GM23338 (cell line): Measurements from ENCODE around the gene NUP50. TPM values are rescaled to one million over a fixed set of nuclear protein-coding genes. Genes with fewer than 3 reads are reported as not detected.

Source experiments
- ATAC-seq: fragments of 200-7000 bp; cut with Tn5 transposase; 3 replicates; pipeline ENCODE4 v1.9.1; 2020
- DNase-seq: peaks from one replicate; pipeline ENCODE4 v3.0.0-alpha.2; 2015; ENCODE audit warnings: low spot score
- H2AFZ ChIP-seq: fragments of 200-600 bp; sonication (generic); 2 replicates; pipeline ENCODE4 v1.8.0; 2016; ENCODE audit warnings: antibody characterized with exemption, mild to moderate bottlenecking, moderate library complexity
- H3F3A ChIP-seq: fragments of 200-600 bp; sonication (generic); replicated peaks from 2 replicates; pipeline ENCODE4 v1.8.0; 2017; ENCODE audit warnings: antibody characterized with exemption, mixed run types, low read depth
- H3K27ac ChIP-seq: fragments of 200-600 bp; sonication (generic); 2 replicates; pipeline ENCODE4 v1.6.1; 2016; ENCODE audit warnings: low read depth
- H3K27me3 ChIP-seq: fragments of 200-600 bp; sonication (generic); 2 replicates; pipeline ENCODE4 v1.8.0; 2016; ENCODE audit warnings: mild to moderate bottlenecking, mixed run types, moderate library complexity; ENCODE audit not compliant: insufficient read depth
- H3K36me3 ChIP-seq: fragments of 200-600 bp; sonication (generic); 2 replicates; pipeline ENCODE4 v1.8.0; 2016; ENCODE audit warnings: mild to moderate bottlenecking; ENCODE audit not compliant: insufficient read depth
- H3K4me1 ChIP-seq: fragments of 200-600 bp; sonication (generic); 2 replicates; pipeline ENCODE4 v1.8.0; 2016; ENCODE audit warnings: mild to moderate bottlenecking, moderate library complexity; ENCODE audit not compliant: insufficient read depth
- H3K4me2 ChIP-seq: fragments of 200-600 bp; sonication (generic); 2 replicates; pipeline ENCODE4 v1.7.1; 2017; ENCODE audit warnings: mixed run types
- H3K4me3 ChIP-seq: fragments of 200-600 bp; sonication (generic); 2 replicates; pipeline ENCODE4 v1.6.1; 2016; ENCODE audit warnings: mixed run types
- H3K79me2 ChIP-seq: fragments of 200-600 bp; sonication (generic); replicated peaks from 2 replicates; pipeline ENCODE4 v1.8.0; 2017; ENCODE audit warnings: mild to moderate bottlenecking; ENCODE audit not compliant: insufficient read depth
- H3K9me2 ChIP-seq: fragments of 200-600 bp; sonication (generic); 2 replicates; pipeline ENCODE4 v1.8.0; 2017; ENCODE audit not compliant: insufficient read depth
- H4K20me1 ChIP-seq: fragments of 200-600 bp; sonication (generic); replicated peaks from 2 replicates; pipeline ENCODE4 v1.8.0; 2017; ENCODE audit warnings: mild to moderate bottlenecking; ENCODE audit not compliant: insufficient read depth
- H3K27ac Mint-ChIP-seq: 2 replicates; pipeline ENCODE4 v1.8.0; 2020; ENCODE audit warnings: inconsistent platforms, mild to moderate bottlenecking, moderate library complexity, mixed read lengths
- H3K27me3 Mint-ChIP-seq: 3 replicates; pipeline ENCODE4 v1.8.0; 2022; ENCODE audit warnings: low read depth, mild to moderate bottlenecking, moderate library complexity, mixed read lengths, inconsistent platforms; ENCODE audit not compliant: insufficient read depth, poor library complexity
- H3K36me3 Mint-ChIP-seq: 3 replicates; pipeline ENCODE4 v1.8.0; 2021; ENCODE audit warnings: low read depth, mild to moderate bottlenecking, inconsistent platforms, moderate library complexity, mixed read lengths
- H3K4me1 Mint-ChIP-seq: 3 replicates; pipeline ENCODE4 v1.8.0; 2020; ENCODE audit warnings: mild to moderate bottlenecking, inconsistent platforms, mixed read lengths
- H3K4me3 Mint-ChIP-seq: 3 replicates; pipeline ENCODE4 v1.8.0; 2021; ENCODE audit warnings: moderate library complexity, mild to moderate bottlenecking, inconsistent platforms, mixed read lengths
- H3K9me3 Mint-ChIP-seq: 3 replicates; pipeline ENCODE4 v1.8.0; 2020; ENCODE audit warnings: moderate library complexity, mild to moderate bottlenecking, inconsistent platforms, mixed read lengths
- CREB1 ChIP-seq: fragments of 250-450 bp; sonication (Bioruptor Pico); IDR thresholded peaks from 2 replicates; pipeline ENCODE4 v1.5.0; 2020; ENCODE audit warnings: low read depth, mild to moderate bottlenecking, moderate library complexity
- EZH2 ChIP-seq: fragments of 200-600 bp; sonication (generic); IDR thresholded peaks from one replicate; pipeline ENCODE4 v1.8.0; 2017; ENCODE audit warnings: antibody characterized with exemption, mild to moderate bottlenecking, low read depth; ENCODE audit not compliant: unreplicated experiment
- EZH2phosphoT487 ChIP-seq: fragments of 200-600 bp; sonication (generic); IDR thresholded peaks from one replicate; pipeline ENCODE4 v1.8.1; 2018; ENCODE audit warnings: antibody characterized with exemption; ENCODE audit not compliant: unreplicated experiment
- JUNB ChIP-seq: IDR thresholded peaks from one replicate; pipeline ENCODE4 v1.6.1; 2016; ENCODE audit warnings: antibody characterized with exemption; ENCODE audit not compliant: unreplicated experiment
- POLR2AphosphoS5 ChIP-seq: IDR thresholded peaks from 2 replicates; pipeline ENCODE4 v1.6.1; 2016; ENCODE audit warnings: antibody characterized with exemption, low read depth
- REST ChIP-seq: IDR thresholded peaks from one replicate; pipeline ENCODE4 v1.6.1; 2018; ENCODE audit warnings: antibody characterized with exemption; ENCODE audit not compliant: unreplicated experiment
- STAT1 ChIP-seq: IDR thresholded peaks from one replicate; pipeline ENCODE4 v1.6.1; 2016; ENCODE audit warnings: antibody characterized with exemption; ENCODE audit not compliant: unreplicated experiment
- ZNF114 ChIP-seq: fragments of 250-450 bp; sonication (Bioruptor Pico); IDR thresholded peaks from 2 replicates; pipeline ENCODE4 v1.5.0; 2020; ENCODE audit warnings: mild to moderate bottlenecking, moderate library complexity
- ZNF331 ChIP-seq: fragments of 250-450 bp; sonication (Bioruptor Pico); IDR thresholded peaks from 2 replicates; pipeline ENCODE4 v1.5.0; 2020; ENCODE audit warnings: low read depth, mild to moderate bottlenecking, moderate library complexity
- ZNF462 ChIP-seq: fragments of 250-450 bp; sonication (Bioruptor Pico); IDR thresholded peaks from 2 replicates; pipeline ENCODE4 v1.5.0; 2020; ENCODE audit warnings: mild to moderate bottlenecking, moderate library complexity
- polyA plus RNA-seq: library from polyadenylated mRNA; unstranded; fragments of >200 nt; fragmentation: Nextera tagmentation; extraction: Ambion mirVana; gene quantifications from 2 replicates; pipeline ENCODE4 v1.2.1, GENCODE V29; 2016
- total RNA-seq: library from RNA; depleted of rRNA; stranded (reverse); fragments of >200 nt; shearing (Covaris generic); gene quantifications from 2 replicates; pipeline ENCODE4 v1.2.3, GENCODE V29; 2014

The NUP50 gene
- total and polyA plus RNA-seq, 2 experiments from 2014 or later = 45.9 to 96.6 TPM

- no peak for TF ChIP-seq REST
- no peak for TF ChIP-seq CREB1 (CRISPR knock-in tag)
- no peak for TF ChIP-seq STAT1
- TF ChIP-seq POLR2AphosphoS5 = no peak
- TF ChIP-seq JUNB = no peak
- TF ChIP-seq ZNF114 = no peak
Observed at GRCh38 chr22:45228401-45228754, 64.7 kb downstream of the NUP50 start (continued).

GRCh38 chr22:45229181-45229580 is 65.5 kb downstream of the NUP50 start:
- Histone ChIP-seq H3K27ac (no peak overlapping the region), H3K27me3 (no peaks in the 10 kb centered on the region), H3F3A (no peaks in the 10 kb centered on the region), H3K36me3 (no peaks in the 10 kb centered on the region), H3K4me1 (no peaks in the 10 kb centered on the region), H3K79me2 (peaks cover 6% of the 10 kb centered on the region), H3K4me2 (no peak overlapping the region), H3K4me3 (no peak overlapping the region), H4K20me1 (peaks cover 3% of the 10 kb centered on the region; the same call in 1 of the 2 replicates), H2AFZ (no peak overlapping the region), H3K9me2 (no peaks in the 10 kb centered on the region)
- Mint-ChIP-seq H3K4me1 (peaks cover 37% of the 10 kb centered on the region), H3K9me3 (no peaks in the 10 kb centered on the region; the same call in 2 of the 3 replicates), H3K27ac (no peak overlapping the region), H3K36me3 (no peaks in the 10 kb centered on the region; the same call in 2 of the 3 replicates), H3K27me3 (peaks cover 16% of the 10 kb centered on the region), H3K4me3 (no peak overlapping the region)
- ATAC-seq (no peak), DNase-seq (no peak)
- TF ChIP-seq ZNF462 (CRISPR knock-in tag) (no peak), JUNB (no peak), STAT1 (no peak), ZNF114 (no peak), EZH2phosphoT487 (no peak), ZNF331 (CRISPR knock-in tag) (no peak), REST (no peak), CREB1 (CRISPR knock-in tag) (no peak), EZH2 (no peak), POLR2AphosphoS5 (no peak)
